ENCODE measurements around the gene MYH6. TPM values are rescaled to one million over a fixed set of nuclear protein-coding genes. Genes with fewer than 3 reads are reported as not detected.

Gene MYH6
- total and polyA plus RNA-seq, 2 of the 13 experiments (the other 11 are each of a cell fraction or from before 2014, with no cell fraction given) = 0.01 TPM; not detected in 1

GRCh38 chr14:23349156-23349845 is 58.8 kb downstream of the MYH6 start:
- no peaks in the 10 kb centered on the region for H3K36me3 ChIP-seq (replicated peaks in 1 of 2; ENCODE audit: control insufficient read depth in 1 of 2, insufficient read depth in 2 of 2, low read length in 2 of 2)
- ChIA-PET POLR2A (interaction anchor here (1.0 kb wide), 1 partner anchor 28 kb away, joined by 4 read pairs; the partner anchor contains the start of gene PABPN1), CTCF (ENCODE audit: low intra/inter-chr PET ratio, low total read pairs) (no interaction called here)
- no peak overlapping the region for H3K27ac ChIP-seq (ENCODE audit: extremely low read length, insufficient read depth, low read length)
- peaks cover 22 to 90% of the 10 kb centered on the region in 2 experiments for H3K27me3 ChIP-seq (ENCODE audit: control insufficient read depth in 1 of 2, insufficient read depth in 2 of 2, low read length in 2 of 2)
- no peaks in the 10 kb centered on the region for H3K9me3 ChIP-seq (ENCODE audit: low read length)
- DNase-seq (ENCODE audit: low spot score) = no peak
- in situ Hi-C loops (cut with HindIII; ENCODE audit: extremely low pct_ligation_motif_present, low pct_unique_long_range_greater_than_20kb) = no loop called here
- no peaks in the 10 kb centered on the region for H3K79me2 ChIP-seq (ENCODE audit: insufficient read depth, low read length)
- no peaks in the 10 kb centered on the region for H3K4me1 ChIP-seq (ENCODE audit: insufficient read depth, low read length)
- H3K4me3 ChIP-seq (replicated peaks in 1 of 3; ENCODE audit: insufficient read depth in 1 of 3, low read depth in 2 of 3, low read length in 3 of 3) = no peak overlapping the region
- no TSS peak for BruUV-seq (replicated peaks)
- H3K4me2 ChIP-seq (ENCODE audit: low read depth, low read length) = no peak overlapping the region
- H3K9ac ChIP-seq (ENCODE audit: insufficient read depth, low read depth, low read length) = no peak overlapping the region
- no peak for FAIRE-seq
- intact Hi-C loops (cut with micrococcal nuclease; ENCODE audit: unreplicated experiment) = no loop called here
- no peak overlapping the region for H2AFZ ChIP-seq (ENCODE audit: low read length)
- no peak for ATAC-seq
- WGBS (ENCODE audit: low lambda C conversion rate) = 22% methylated on average over 8 of the region's 8 CpGs
- no peaks in the 10 kb centered on the region for H4K20me1 ChIP-seq (ENCODE audit: insufficient read depth, low read length)
- TF ChIP-seq, protein P1, sequence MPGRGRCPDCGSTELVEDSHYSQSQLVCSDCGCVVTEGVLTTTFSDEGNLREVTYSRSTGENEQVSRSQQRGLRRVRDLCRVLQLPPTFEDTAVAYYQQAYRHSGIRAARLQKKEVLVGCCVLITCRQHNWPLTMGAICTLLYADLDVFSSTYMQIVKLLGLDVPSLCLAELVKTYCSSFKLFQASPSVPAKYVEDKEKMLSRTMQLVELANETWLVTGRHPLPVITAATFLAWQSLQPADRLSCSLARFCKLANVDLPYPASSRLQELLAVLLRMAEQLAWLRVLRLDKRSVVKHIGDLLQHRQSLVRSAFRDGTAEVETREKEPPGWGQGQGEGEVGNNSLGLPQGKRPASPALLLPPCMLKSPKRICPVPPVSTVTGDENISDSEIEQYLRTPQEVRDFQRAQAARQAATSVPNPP (CRISPR knock-in tag; IDR thresholded peaks at IDR 0.05) = no peak
- TF ChIP-seq HOXD1 (CRISPR knock-in tag; IDR thresholded peaks at IDR 0.05) = no peak
- TF ChIP-seq SMYD3 (CRISPR knock-in tag; IDR thresholded peaks at IDR 0.05) = no peak
- no peak for TF ChIP-seq HDAC1 (CRISPR knock-in tag; IDR thresholded peaks at IDR 0.05)
- no peak for TF ChIP-seq JUNB (CRISPR knock-in tag; IDR thresholded peaks at IDR 0.05; ENCODE audit: borderline replicate concordance)
- TF ChIP-seq, protein P2, sequence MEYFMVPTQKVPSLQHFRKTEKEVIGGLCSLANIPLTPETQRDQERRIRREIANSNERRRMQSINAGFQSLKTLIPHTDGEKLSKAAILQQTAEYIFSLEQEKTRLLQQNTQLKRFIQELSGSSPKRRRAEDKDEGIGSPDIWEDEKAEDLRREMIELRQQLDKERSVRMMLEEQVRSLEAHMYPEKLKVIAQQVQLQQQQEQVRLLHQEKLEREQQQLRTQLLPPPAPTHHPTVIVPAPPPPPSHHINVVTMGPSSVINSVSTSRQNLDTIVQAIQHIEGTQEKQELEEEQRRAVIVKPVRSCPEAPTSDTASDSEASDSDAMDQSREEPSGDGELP (IDR thresholded peaks at IDR 0.05; ENCODE audit: borderline replicate concordance, low read depth) = no peak
- TF ChIP-seq, protein P3, sequence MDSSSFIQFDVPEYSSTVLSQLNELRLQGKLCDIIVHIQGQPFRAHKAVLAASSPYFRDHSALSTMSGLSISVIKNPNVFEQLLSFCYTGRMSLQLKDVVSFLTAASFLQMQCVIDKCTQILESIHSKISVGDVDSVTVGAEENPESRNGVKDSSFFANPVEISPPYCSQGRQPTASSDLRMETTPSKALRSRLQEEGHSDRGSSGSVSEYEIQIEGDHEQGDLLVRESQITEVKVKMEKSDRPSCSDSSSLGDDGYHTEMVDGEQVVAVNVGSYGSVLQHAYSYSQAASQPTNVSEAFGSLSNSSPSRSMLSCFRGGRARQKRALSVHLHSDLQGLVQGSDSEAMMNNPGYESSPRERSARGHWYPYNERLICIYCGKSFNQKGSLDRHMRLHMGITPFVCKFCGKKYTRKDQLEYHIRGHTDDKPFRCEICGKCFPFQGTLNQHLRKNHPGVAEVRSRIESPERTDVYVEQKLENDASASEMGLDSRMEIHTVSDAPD (CRISPR knock-in tag; IDR thresholded peaks at IDR 0.05) = no peak
- no peak for TF ChIP-seq MAFK (conservative IDR thresholded peaks at IDR 0.05 in 1 of 2, IDR thresholded peaks at IDR 0.05 in 1 of 2; ENCODE audit: low read length in 2 of 2)
- TF ChIP-seq ZNF768 (CRISPR knock-in tag; IDR thresholded peaks at IDR 0.05) = peak; percentile 17; the same call in 1 of the 2 replicates
- no peak for TF ChIP-seq ZBTB21 (CRISPR knock-in tag; IDR thresholded peaks at IDR 0.05)
- no peak for TF ChIP-seq ZNF235 (CRISPR knock-in tag; IDR thresholded peaks at IDR 0.05; ENCODE audit: borderline replicate concordance)
- 0 out of 2 replicates have a peak, but pooled peaks have one; percentile 39 for TF ChIP-seq ESRRA (CRISPR knock-in tag; IDR thresholded peaks at IDR 0.05; ENCODE audit: low read depth)
- TF ChIP-seq ZSCAN29 (CRISPR knock-in tag; conservative IDR thresholded peaks at IDR 0.05) = no peak
- no peak for TF ChIP-seq ARNTL (CRISPR knock-in tag; IDR thresholded peaks at IDR 0.05)
- TF ChIP-seq ATF7 (IDR thresholded peaks at IDR 0.05) = 0 out of 2 replicates have a peak, but pooled peaks have one; percentile 5
- no peak for TF ChIP-seq ATF7 (CRISPR knock-in tag; IDR thresholded peaks at IDR 0.05)
- no peak for TF ChIP-seq CBX5 (CRISPR knock-in tag; IDR thresholded peaks at IDR 0.05; ENCODE audit: borderline replicate concordance)
- TF ChIP-seq ZNF615 (CRISPR knock-in tag; IDR thresholded peaks at IDR 0.05; ENCODE audit: borderline replicate concordance) = no peak
- no peak for TF ChIP-seq ZNF274 (CRISPR knock-in tag; IDR thresholded peaks at IDR 0.05)
- no peak for TF ChIP-seq MATR3 (CRISPR knock-in tag; IDR thresholded peaks at IDR 0.05)
- no peak for TF ChIP-seq ZBTB38 (CRISPR knock-in tag; IDR thresholded peaks at IDR 0.05)
- TF ChIP-seq ZNF282 (IDR thresholded peaks at IDR 0.05; ENCODE audit: partially characterized antibody) = no peak
- TF ChIP-seq, protein P4, sequence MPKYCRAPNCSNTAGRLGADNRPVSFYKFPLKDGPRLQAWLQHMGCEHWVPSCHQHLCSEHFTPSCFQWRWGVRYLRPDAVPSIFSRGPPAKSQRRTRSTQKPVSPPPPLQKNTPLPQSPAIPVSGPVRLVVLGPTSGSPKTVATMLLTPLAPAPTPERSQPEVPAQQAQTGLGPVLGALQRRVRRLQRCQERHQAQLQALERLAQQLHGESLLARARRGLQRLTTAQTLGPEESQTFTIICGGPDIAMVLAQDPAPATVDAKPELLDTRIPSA (CRISPR knock-in tag; IDR thresholded peaks at IDR 0.05; ENCODE audit: borderline replicate concordance) = no peak
